ENCODE data around the gene DIRAS1.

The DIRAS1 gene

DNA sequence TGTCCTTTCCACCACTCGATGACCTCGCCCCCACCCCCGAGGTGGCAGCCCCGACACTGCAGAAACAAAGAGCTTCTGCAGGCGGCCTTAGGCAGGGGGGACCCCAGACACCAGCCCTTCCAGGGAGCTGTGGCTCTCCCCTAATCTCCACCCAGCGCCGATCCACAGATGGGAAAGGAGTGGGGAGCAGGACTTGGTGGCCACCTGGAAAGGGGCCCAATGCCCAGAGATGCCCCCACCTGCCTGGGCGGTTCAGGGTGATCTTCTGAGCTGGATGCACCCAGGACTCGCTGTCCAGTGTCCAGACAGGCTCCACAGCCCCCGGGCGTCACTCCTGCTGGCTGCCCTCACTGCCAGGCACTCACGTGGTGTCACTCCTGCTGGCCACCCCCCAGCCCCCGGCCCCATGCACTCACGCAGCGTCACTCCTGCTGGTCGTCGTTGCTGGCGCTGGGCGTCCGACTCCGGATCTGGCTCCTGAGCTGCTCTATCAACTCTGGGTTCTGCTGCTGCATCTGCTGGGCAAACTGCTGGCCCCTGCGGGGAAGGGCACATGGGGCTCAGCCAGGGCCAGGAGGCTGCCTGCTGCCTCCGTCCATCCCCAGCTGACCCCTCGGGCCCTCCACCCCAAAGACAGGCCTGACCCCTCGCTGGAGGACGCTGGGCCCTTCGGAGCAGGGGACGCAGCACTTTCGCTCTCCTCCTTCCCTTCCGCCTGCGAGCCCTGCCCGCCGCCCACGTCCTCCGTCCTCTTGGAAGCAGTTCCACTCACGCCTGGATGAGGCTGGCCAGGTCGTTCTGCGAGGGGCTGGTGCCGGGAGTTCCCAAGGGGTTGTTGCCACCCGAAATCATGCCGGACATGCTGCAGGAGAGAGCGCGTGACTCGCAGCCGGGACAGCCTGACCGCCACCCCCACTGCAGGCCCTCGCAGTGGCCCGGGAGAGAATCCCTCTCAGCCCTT lies 36.0 kb upstream of the DIRAS1 start:
- no peak for DNase-seq
- in situ Hi-C loops (cut with HindIII; ENCODE audit: low pct_ligation_motif_present, low sequenced_read_pairs), result no loop called here
- H3K27me3 ChIP-seq (replicated peaks), result no peaks in the 10 kb centered on the region
- no peak for TF ChIP-seq CTCF (IDR thresholded peaks at IDR 0.05; ENCODE audit: low read depth, low read length, missing control alignments)
- H3K27ac ChIP-seq, result no peak overlapping the region
- no peak overlapping the region for H3K4me3 ChIP-seq (ENCODE audit: low read depth, low read length)
- peaks cover 51% of the 10 kb centered on the region for H3K36me3 ChIP-seq (replicated peaks)

GRCh38 chr19:2756477-2756876 lies 35.3 kb upstream of the DIRAS1 start:
- Histone ChIP-seq H3K4me3 (ENCODE audit: low read depth, low read length) (no peak overlapping the region), H3K27ac (no peak overlapping the region), H3K36me3 (replicated peaks) (peaks cover 49% of the 10 kb centered on the region), H3K27me3 (replicated peaks) (no peaks in the 10 kb centered on the region)
- DNase-seq, result no peak
- in situ Hi-C loops (cut with HindIII; ENCODE audit: low pct_ligation_motif_present, low sequenced_read_pairs), result no loop called here
- TF ChIP-seq CTCF (IDR thresholded peaks at IDR 0.05; ENCODE audit: low read depth, low read length, missing control alignments), result no peak

GRCh38 chr19:2755811-2756210 lies 34.6 kb upstream of the DIRAS1 start:
- H3K36me3 ChIP-seq (replicated peaks), result peaks cover 44% of the 10 kb centered on the region
- no peak overlapping the region for H3K27ac ChIP-seq
- in situ Hi-C loops (cut with HindIII; ENCODE audit: low pct_ligation_motif_present, low sequenced_read_pairs), result no loop called here
- no peak overlapping the region for H3K4me3 ChIP-seq (ENCODE audit: low read depth, low read length)
- no peak for TF ChIP-seq CTCF (IDR thresholded peaks at IDR 0.05; ENCODE audit: low read depth, low read length, missing control alignments)
- DNase-seq, result no peak
- H3K27me3 ChIP-seq (replicated peaks), result no peaks in the 10 kb centered on the region

- H3K36me3 ChIP-seq (replicated peaks), result peaks cover 44% of the 10 kb centered on the region
- no peak for TF ChIP-seq CTCF (IDR thresholded peaks at IDR 0.05; ENCODE audit: low read depth, low read length, missing control alignments)
- in situ Hi-C loops (cut with HindIII; ENCODE audit: low pct_ligation_motif_present, low sequenced_read_pairs), result no loop called here
- H3K27ac ChIP-seq, result no peak overlapping the region
- H3K4me3 ChIP-seq (ENCODE audit: low read depth, low read length), result no peak overlapping the region
- DNase-seq, result no peak
- H3K27me3 ChIP-seq (replicated peaks), result no peaks in the 10 kb centered on the region
These were observed 34.2 kb upstream of the DIRAS1 start for GRCh38 chr19:2755448-2755705.

DNA sequence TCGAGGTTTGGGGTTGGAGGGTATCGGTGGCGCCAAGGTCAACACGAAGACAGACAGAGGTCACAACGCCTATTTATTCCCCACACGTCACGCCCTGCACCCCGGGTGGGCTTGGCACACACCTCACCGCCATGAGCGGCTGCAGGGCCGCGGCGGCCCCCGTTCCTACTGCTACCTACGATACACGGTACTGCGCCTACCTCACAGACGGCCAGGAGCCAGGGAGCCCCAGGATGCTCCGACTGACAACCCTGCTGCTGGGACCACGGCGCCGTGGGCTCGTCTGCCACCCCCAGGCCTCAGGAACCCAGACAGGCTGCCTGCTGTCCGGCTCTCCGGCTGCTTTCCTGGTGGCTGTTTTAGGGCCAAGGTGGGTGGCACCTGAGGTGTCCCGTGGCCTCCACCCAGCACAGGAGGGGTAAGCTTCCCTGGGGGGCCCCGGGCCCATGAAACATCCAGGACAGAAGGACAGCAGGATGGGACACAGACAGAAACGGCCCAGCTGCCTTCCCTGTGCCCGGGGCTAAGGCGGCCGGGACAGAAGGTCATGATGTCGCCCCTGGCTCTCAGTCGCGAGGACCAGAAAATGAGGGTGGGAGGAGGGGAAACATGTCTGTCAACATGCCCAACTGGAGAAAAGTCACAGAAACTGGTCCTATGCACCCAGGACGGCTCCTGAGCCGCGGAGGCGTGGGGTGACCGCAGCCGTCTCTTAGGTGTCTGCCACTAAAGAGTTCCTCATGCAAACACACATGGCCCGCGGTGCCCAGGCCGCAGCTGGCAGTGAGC lies 33.7 kb upstream of the DIRAS1 start:
- Histone ChIP-seq H3K27me3 (replicated peaks) (no peaks in the 10 kb centered on the region), H3K36me3 (replicated peaks) (peaks cover 41% of the 10 kb centered on the region), H3K4me3 (ENCODE audit: low read depth, low read length) (no peak overlapping the region), H3K27ac (no peak overlapping the region)
- no peak for DNase-seq
- in situ Hi-C loops (cut with HindIII; ENCODE audit: low pct_ligation_motif_present, low sequenced_read_pairs), result no loop called here
- no peak for TF ChIP-seq CTCF (IDR thresholded peaks at IDR 0.05; ENCODE audit: low read depth, low read length, missing control alignments)

All from brain microvascular endothelial cell (primary cell).